SHP77 (cell line): ENCODE measurements around the gene ARV1.
A peak's percentile ranks its signal among the peaks of the same experiment; 100 is the strongest.
"Not testable (repeated sequence)": the region's sequence is repeated elsewhere in the genome, so short reads cannot be mapped to it uniquely, and the experiment has no call there.

Source experiments
- DNase-seq, 2 experiments: peaks; one replicate each; lab custom pipeline; 2025; lab: John Stamatoyannopoulos, UW

Gene ARV1

GRCh38 chr1:230976825-230977747 lies 1.8 kb upstream of the ARV1 start:
- no peak for DNase-seq

GRCh38 chr1:230977761-230978490 lies 968 bp upstream of the ARV1 start:
- DNase-seq = peak in 1 of 2 experiments; percentile 51

- DNase-seq = no peak
These were observed 459 bp downstream of the ARV1 start for GRCh38 chr1:230979389-230979716.

- no peak for DNase-seq
These were observed 1.1 kb downstream of the ARV1 start for GRCh38 chr1:230979952-230980351.

- no peak for DNase-seq
These were observed 3.8 kb downstream of the ARV1 start for GRCh38 chr1:230982696-230983095.

- no peak for DNase-seq
These were observed 4.9 kb downstream of the ARV1 start for GRCh38 chr1:230983811-230984210.

- DNase-seq = not testable (repeated sequence)
These were observed 6.0 kb downstream of the ARV1 start for GRCh38 chr1:230984622-230985515.

- no peak for DNase-seq
These were observed 6.8 kb downstream of the ARV1 start for GRCh38 chr1:230985711-230986110.

GRCh38 chr1:230986976-230987375 lies 8.1 kb downstream of the ARV1 start:
- no peak for DNase-seq

GRCh38 chr1:230987448-230987847 lies 8.6 kb downstream of the ARV1 start:
- DNase-seq = no peak

- DNase-seq = peak; percentile 83
These were observed 13.3 kb downstream of the ARV1 start for GRCh38 chr1:230992100-230992774.

- no peak for DNase-seq
These were observed 16.0 kb downstream of the ARV1 start for GRCh38 chr1:230994860-230995259.

- no peak for DNase-seq
These were observed 21.3 kb downstream of the ARV1 start for GRCh38 chr1:231000201-231000600.

GRCh38 chr1:231000639-231001038 lies 21.7 kb downstream of the ARV1 start:
- DNase-seq = no peak

- DNase-seq = no peak
These were observed 23.0 kb downstream of the ARV1 start for GRCh38 chr1:231001892-231002291.

- DNase-seq = not testable (repeated sequence)
These were observed 28.6 kb downstream of the ARV1 start for GRCh38 chr1:231007535-231007934.

- DNase-seq = no peak
These were observed 32.5 kb downstream of the ARV1 start for GRCh38 chr1:231011360-231011759.

- no peak for DNase-seq
These were observed 33.1 kb downstream of the ARV1 start for GRCh38 chr1:231011963-231012362.

GRCh38 chr1:231013391-231014015 lies 34.6 kb downstream of the ARV1 start:
- no peak for DNase-seq

- DNase-seq = no peak
These were observed 37.3 kb downstream of the ARV1 start for GRCh38 chr1:231016234-231016633.

- no peak for DNase-seq
These were observed 38.1 kb downstream of the ARV1 start for GRCh38 chr1:231016966-231017365.
